Measurements from ENCODE around the gene MYNN. TPM values are rescaled to one million over a fixed set of nuclear protein-coding genes. Genes with fewer than 3 reads are reported as not detected.

The MYNN gene
- total and polyA plus RNA-seq, 2 of the 13 experiments (the other 11 are each of a cell fraction or from before 2014, with no cell fraction given), result 10.4 to 17.6 TPM

- no peaks in the 10 kb centered on the region for H3K79me2 ChIP-seq (ENCODE audit: insufficient read depth, low read length)
- no peaks in the 10 kb centered on the region for H4K20me1 ChIP-seq (ENCODE audit: insufficient read depth, low read length)
- H2AFZ ChIP-seq (ENCODE audit: low read length), result no peak overlapping the region
- H3K27ac ChIP-seq (ENCODE audit: extremely low read length, insufficient read depth, low read length), result no peak overlapping the region
- in situ Hi-C loops (cut with HindIII; ENCODE audit: extremely low pct_ligation_motif_present, low pct_unique_long_range_greater_than_20kb) (no loop called here), intact Hi-C loops (cut with micrococcal nuclease; ENCODE audit: unreplicated experiment) (no loop called here)
- no peaks in the 10 kb centered on the region for H3K4me1 ChIP-seq (ENCODE audit: insufficient read depth, low read length)
- DNase-seq (ENCODE audit: low spot score) (no peak), ATAC-seq (no peak), FAIRE-seq (no peak)
- CTCF ChIA-PET (ENCODE audit: low intra/inter-chr PET ratio, low total read pairs), result no interaction called here
- H3K27me3 ChIP-seq (ENCODE audit: control insufficient read depth in 1 of 2, insufficient read depth in 2 of 2, low read length in 2 of 2), result peaks cover 0 to 12% of the 10 kb centered on the region in 2 experiments; a peak in 3 of 5 replicates
- WGBS (ENCODE audit: low lambda C conversion rate), result 25% methylated on average over 3 of the region's 3 CpGs
- H3K36me3 ChIP-seq (replicated peaks in 1 of 2; ENCODE audit: control insufficient read depth in 1 of 2, insufficient read depth in 2 of 2, low read length in 2 of 2), result no peaks in the 10 kb centered on the region
- TF ChIP-seq NR2F6 (IDR thresholded peaks at IDR 0.05), result no peak
- no peak for TF ChIP-seq NR2F6 (CRISPR knock-in tag; IDR thresholded peaks at IDR 0.05)
- TF ChIP-seq PRMT3 (CRISPR knock-in tag; IDR thresholded peaks at IDR 0.05; ENCODE audit: borderline replicate concordance, low read depth), result no peak
- no peak for TF ChIP-seq FLYWCH1 (CRISPR knock-in tag; IDR thresholded peaks at IDR 0.05)
- TF ChIP-seq MAFF (IDR thresholded peaks at IDR 0.05; ENCODE audit: low read depth, low read length), result no peak
- no peak for TF ChIP-seq FOXO1 (CRISPR knock-in tag; IDR thresholded peaks at IDR 0.05)
- TF ChIP-seq ZNF235 (CRISPR knock-in tag; IDR thresholded peaks at IDR 0.05; ENCODE audit: borderline replicate concordance), result no peak
- TF ChIP-seq ZNF780A (CRISPR knock-in tag; IDR thresholded peaks at IDR 0.05), result no peak
- no peak for TF ChIP-seq IRF9 (CRISPR knock-in tag; IDR thresholded peaks at IDR 0.05; ENCODE audit: borderline replicate concordance)
- TF ChIP-seq AKAP8 (CRISPR knock-in tag; IDR thresholded peaks at IDR 0.05), result no peak
- no peak for TF ChIP-seq ZNF777 (CRISPR knock-in tag; IDR thresholded peaks at IDR 0.05)
- no peak for TF ChIP-seq UBTF (CRISPR knock-in tag; IDR thresholded peaks at IDR 0.05)
- no peaks in the 10 kb centered on the region for H3K9me3 ChIP-seq (ENCODE audit: low read length)
- no peak overlapping the region for H3K4me2 ChIP-seq (ENCODE audit: low read depth, low read length)
- H3K4me3 ChIP-seq (replicated peaks in 1 of 3; ENCODE audit: insufficient read depth in 1 of 3, low read depth in 2 of 3, low read length in 3 of 3), result no peak overlapping the region
- no peak overlapping the region for H3K9ac ChIP-seq (ENCODE audit: insufficient read depth, low read depth, low read length)
- BruUV-seq (replicated peaks), result no TSS peak
- POLR2A ChIA-PET, result no interaction called here
Measured at GRCh38 chr3:169825316-169825715, 52.1 kb downstream of the MYNN start.
